ENCODE measurements around the gene TUBA3C. TPM values are rescaled to one million over a fixed set of nuclear protein-coding genes. Genes with fewer than 3 reads are reported as not detected.

Gene TUBA3C
- total RNA-seq, 3 donors from 2014 or later (not counting 1 experiment from before 2014, with no cell fraction given): not detected

DNA sequence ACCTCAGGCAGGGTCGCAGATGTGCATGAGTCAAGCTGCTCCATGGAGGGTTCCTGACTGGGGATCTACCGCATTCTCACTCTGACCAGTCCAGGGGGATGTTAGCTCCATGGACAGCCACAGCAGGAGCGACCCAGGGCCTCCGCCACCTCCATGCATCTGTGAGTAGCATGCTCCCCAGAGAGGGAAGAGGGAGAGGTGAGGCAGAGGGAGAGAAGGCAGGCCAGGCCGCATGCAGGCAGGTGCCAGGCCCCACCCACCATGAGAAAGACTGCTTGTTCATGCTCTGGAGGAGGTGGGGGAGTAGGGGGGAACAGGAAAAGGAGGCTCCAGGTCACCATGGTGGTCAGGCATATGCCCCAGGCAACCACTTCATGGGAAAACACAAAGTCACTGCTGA is 20.3 kb downstream of the TUBA3C start:
- WGBS (ENCODE audit: insufficient coverage): 78% methylated on average over 5 of the region's 5 CpGs
- Histone ChIP-seq H3K27ac (ENCODE audit: low read length) (no peak overlapping the region), H3K27me3 (ENCODE audit: control insufficient read depth, insufficient read depth, low read length) (no peaks in the 10 kb centered on the region), H3K4me1 (ENCODE audit: control insufficient read depth, insufficient read depth, low read length) (no peaks in the 10 kb centered on the region), H3K36me3 (ENCODE audit: control insufficient read depth, insufficient read depth, low read length) (no peaks in the 10 kb centered on the region), H3K9me3 (ENCODE audit: control insufficient read depth, insufficient read depth, low read length) (peaks cover 5% of the 10 kb centered on the region), H3K4me3 (ENCODE audit: low read length) (no peak overlapping the region)
- Mint-ChIP-seq H3K27me3 (ENCODE audit: low read depth in 2 of 2) (no peaks in the 10 kb centered on the region), H3K27ac (no peak overlapping the region), H3K4me3 (no peak overlapping the region), H3K36me3 (no peaks in the 10 kb centered on the region), H3K9me3 (peaks cover 8 to 12% of the 10 kb centered on the region in 2 donors), H3K4me1 (peaks cover 0 to 4% of the 10 kb centered on the region in 2 donors)
- DNase-seq: no peak
- TF ChIP-seq, protein P1, sequence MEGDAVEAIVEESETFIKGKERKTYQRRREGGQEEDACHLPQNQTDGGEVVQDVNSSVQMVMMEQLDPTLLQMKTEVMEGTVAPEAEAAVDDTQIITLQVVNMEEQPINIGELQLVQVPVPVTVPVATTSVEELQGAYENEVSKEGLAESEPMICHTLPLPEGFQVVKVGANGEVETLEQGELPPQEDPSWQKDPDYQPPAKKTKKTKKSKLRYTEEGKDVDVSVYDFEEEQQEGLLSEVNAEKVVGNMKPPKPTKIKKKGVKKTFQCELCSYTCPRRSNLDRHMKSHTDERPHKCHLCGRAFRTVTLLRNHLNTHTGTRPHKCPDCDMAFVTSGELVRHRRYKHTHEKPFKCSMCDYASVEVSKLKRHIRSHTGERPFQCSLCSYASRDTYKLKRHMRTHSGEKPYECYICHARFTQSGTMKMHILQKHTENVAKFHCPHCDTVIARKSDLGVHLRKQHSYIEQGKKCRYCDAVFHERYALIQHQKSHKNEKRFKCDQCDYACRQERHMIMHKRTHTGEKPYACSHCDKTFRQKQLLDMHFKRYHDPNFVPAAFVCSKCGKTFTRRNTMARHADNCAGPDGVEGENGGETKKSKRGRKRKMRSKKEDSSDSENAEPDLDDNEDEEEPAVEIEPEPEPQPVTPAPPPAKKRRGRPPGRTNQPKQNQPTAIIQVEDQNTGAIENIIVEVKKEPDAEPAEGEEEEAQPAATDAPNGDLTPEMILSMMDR (IDR thresholded peaks at IDR 0.05): no peak
- intact Hi-C loops (cut with micrococcal nuclease): no loop called here
- ATAC-seq: no peak

DNA sequence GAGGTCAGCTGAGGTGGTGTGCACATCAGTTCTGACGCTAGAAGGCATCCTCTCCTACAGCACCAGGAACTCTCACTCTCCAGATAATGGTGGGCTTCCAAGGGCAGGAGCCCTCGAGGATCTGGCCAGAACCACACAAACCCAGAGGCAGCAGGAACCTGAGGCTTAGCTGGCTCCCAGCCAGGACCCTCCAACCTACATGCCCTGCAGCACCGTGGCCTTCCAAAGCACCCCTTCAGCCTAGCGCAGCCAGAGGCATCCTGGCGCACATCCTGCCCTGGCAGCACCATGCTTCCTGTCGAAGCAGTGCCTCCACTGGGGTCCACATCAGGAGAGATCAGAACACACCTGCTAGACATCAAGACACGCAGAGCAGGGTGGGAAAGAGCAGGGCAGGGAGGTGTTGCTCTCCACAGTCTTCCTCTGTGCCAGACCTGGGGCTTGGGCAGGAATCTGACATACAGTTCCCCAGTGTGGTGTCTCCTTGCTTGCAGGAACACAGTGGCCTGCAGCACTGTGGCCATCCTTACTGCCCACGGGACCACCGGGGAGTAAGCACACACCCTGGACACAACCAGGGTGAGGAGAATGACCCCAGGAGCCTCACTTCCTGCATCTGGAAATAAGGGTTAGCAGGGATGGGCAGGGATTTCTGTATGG is 21.7 kb downstream of the TUBA3C start:
- Histone ChIP-seq H3K27me3 (ENCODE audit: control insufficient read depth, insufficient read depth, low read length) (no peaks in the 10 kb centered on the region), H3K9me3 (ENCODE audit: control insufficient read depth, insufficient read depth, low read length) (peaks cover 5% of the 10 kb centered on the region), H3K27ac (ENCODE audit: low read length) (no peak overlapping the region), H3K4me1 (ENCODE audit: control insufficient read depth, insufficient read depth, low read length) (peaks cover 7% of the 10 kb centered on the region), H3K36me3 (ENCODE audit: control insufficient read depth, insufficient read depth, low read length) (no peaks in the 10 kb centered on the region), H3K4me3 (ENCODE audit: low read length) (no peak overlapping the region)
- peaks cover 0 to 4% of the 10 kb centered on the region in 2 donors for H3K4me1 Mint-ChIP-seq
- 73% methylated on average over 9 of the region's 9 CpGs for WGBS (ENCODE audit: insufficient coverage)
- H3K36me3 Mint-ChIP-seq: no peaks in the 10 kb centered on the region
- ATAC-seq: no peak
- intact Hi-C loops (cut with micrococcal nuclease): no loop called here
- no peaks in the 10 kb centered on the region for H3K27me3 Mint-ChIP-seq (ENCODE audit: low read depth in 2 of 2)
- H3K27ac Mint-ChIP-seq: no peak overlapping the region
- H3K4me3 Mint-ChIP-seq: no peak overlapping the region
- peaks cover 6 to 10% of the 10 kb centered on the region in 2 donors for H3K9me3 Mint-ChIP-seq
- DNase-seq: no peak
- TF ChIP-seq, protein P1 (IDR thresholded peaks at IDR 0.05): no peak

DNA sequence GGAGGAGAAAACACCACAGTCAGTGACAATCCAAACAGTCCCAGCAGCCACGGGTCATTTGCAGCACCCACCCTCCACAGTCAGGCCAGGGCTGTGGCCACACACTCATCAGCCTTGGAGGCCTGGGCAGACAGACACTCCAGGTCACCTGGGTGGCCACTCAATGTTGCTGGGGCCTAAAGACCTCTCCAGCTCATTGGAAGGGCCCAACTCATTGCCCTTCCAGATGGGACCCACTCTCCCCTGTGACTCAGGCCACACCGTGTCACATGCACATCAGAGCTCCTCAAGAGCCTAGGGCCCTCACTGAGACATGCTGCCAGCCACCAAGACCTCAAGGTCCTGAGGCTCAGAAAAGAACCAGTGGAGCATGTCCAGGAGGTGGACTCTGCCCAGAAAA is 22.4 kb downstream of the TUBA3C start:
- H3K27me3 Mint-ChIP-seq (ENCODE audit: low read depth in 2 of 2): no peaks in the 10 kb centered on the region
- intact Hi-C loops (cut with micrococcal nuclease): no loop called here
- Histone ChIP-seq H3K4me3 (ENCODE audit: low read length) (no peak overlapping the region), H3K4me1 (ENCODE audit: control insufficient read depth, insufficient read depth, low read length) (peaks cover 9% of the 10 kb centered on the region), H3K36me3 (ENCODE audit: control insufficient read depth, insufficient read depth, low read length) (no peaks in the 10 kb centered on the region), H3K27me3 (ENCODE audit: control insufficient read depth, insufficient read depth, low read length) (no peaks in the 10 kb centered on the region), H3K9me3 (ENCODE audit: control insufficient read depth, insufficient read depth, low read length) (peaks cover 5% of the 10 kb centered on the region), H3K27ac (ENCODE audit: low read length) (no peak overlapping the region)
- ATAC-seq (no peak), DNase-seq (no peak)
- 79% methylated on average over 2 of the region's 2 CpGs for WGBS (ENCODE audit: insufficient coverage)
- peaks cover 6 to 9% of the 10 kb centered on the region in 2 donors for H3K9me3 Mint-ChIP-seq
- TF ChIP-seq, protein P1 (IDR thresholded peaks at IDR 0.05): no peak
- H3K36me3 Mint-ChIP-seq: no peaks in the 10 kb centered on the region
- no peak overlapping the region for H3K4me3 Mint-ChIP-seq
- no peak overlapping the region for H3K27ac Mint-ChIP-seq
- H3K4me1 Mint-ChIP-seq: peaks cover 0 to 4% of the 10 kb centered on the region in 2 donors
